Measurements from ENCODE around the gene CHRM5. TPM values are rescaled to one million over a fixed set of nuclear protein-coding genes. Genes with fewer than 3 reads are reported as not detected.

The CHRM5 gene
- total RNA-seq, 1 donor from 2014 or later, result not detected

GRCh38 chr15:34106423-34106822, 138.1 kb downstream of the CHRM5 start:
- Mint-ChIP-seq H3K27me3 (no peaks in the 10 kb centered on the region), H3K27ac (no peak overlapping the region), H3K4me1 (ENCODE audit: low read depth) (peaks cover 4% of the 10 kb centered on the region), H3K36me3 (ENCODE audit: insufficient read depth) (peaks cover 3% of the 10 kb centered on the region), H3K9me3 (ENCODE audit: low read depth) (no peaks in the 10 kb centered on the region), H3K4me3 (ENCODE audit: low read depth) (no peak overlapping the region)
- no peak for DNase-seq (ENCODE audit: low spot score, unreplicated experiment)
- TF ChIP-seq CTCF (IDR thresholded peaks at IDR 0.05; ENCODE audit: unreplicated experiment), result no peak

- H3K36me3 Mint-ChIP-seq (ENCODE audit: insufficient read depth), result peaks cover 3% of the 10 kb centered on the region
- no peak for DNase-seq (ENCODE audit: low spot score, unreplicated experiment)
- H3K4me3 Mint-ChIP-seq (ENCODE audit: low read depth), result no peak overlapping the region
- no peak for TF ChIP-seq CTCF (IDR thresholded peaks at IDR 0.05; ENCODE audit: unreplicated experiment)
- H3K27me3 Mint-ChIP-seq, result no peaks in the 10 kb centered on the region
- H3K9me3 Mint-ChIP-seq (ENCODE audit: low read depth), result no peaks in the 10 kb centered on the region
- no peaks in the 10 kb centered on the region for H3K4me1 Mint-ChIP-seq (ENCODE audit: low read depth)
- H3K27ac Mint-ChIP-seq, result no peak overlapping the region
Measured at GRCh38 chr15:34107315-34107714, 139.0 kb downstream of the CHRM5 start.

- no peak for DNase-seq (ENCODE audit: low spot score, unreplicated experiment)
- H3K4me3 Mint-ChIP-seq (ENCODE audit: low read depth), result no peak overlapping the region
- no peaks in the 10 kb centered on the region for H3K4me1 Mint-ChIP-seq (ENCODE audit: low read depth)
- H3K36me3 Mint-ChIP-seq (ENCODE audit: insufficient read depth), result no peaks in the 10 kb centered on the region
- TF ChIP-seq CTCF (IDR thresholded peaks at IDR 0.05; ENCODE audit: unreplicated experiment), result peak; percentile 67
- no peaks in the 10 kb centered on the region for H3K27me3 Mint-ChIP-seq
- no peak overlapping the region for H3K27ac Mint-ChIP-seq
- no peaks in the 10 kb centered on the region for H3K9me3 Mint-ChIP-seq (ENCODE audit: low read depth)
Measured at GRCh38 chr15:34109797-34110663, 141.7 kb downstream of the CHRM5 start.

GRCh38 chr15:34111488-34111887, 143.2 kb downstream of the CHRM5 start:
- no peaks in the 10 kb centered on the region for H3K4me1 Mint-ChIP-seq (ENCODE audit: low read depth)
- H3K4me3 Mint-ChIP-seq (ENCODE audit: low read depth), result no peak overlapping the region
- no peaks in the 10 kb centered on the region for H3K9me3 Mint-ChIP-seq (ENCODE audit: low read depth)
- TF ChIP-seq CTCF (IDR thresholded peaks at IDR 0.05; ENCODE audit: unreplicated experiment), result no peak
- H3K27ac Mint-ChIP-seq, result no peak overlapping the region
- no peaks in the 10 kb centered on the region for H3K27me3 Mint-ChIP-seq
- H3K36me3 Mint-ChIP-seq (ENCODE audit: insufficient read depth), result no peaks in the 10 kb centered on the region
- no peak for DNase-seq (ENCODE audit: low spot score, unreplicated experiment)

GRCh38 chr15:34114215-34114614, 145.9 kb downstream of the CHRM5 start:
- H3K27me3 Mint-ChIP-seq, result no peaks in the 10 kb centered on the region
- DNase-seq (ENCODE audit: low spot score, unreplicated experiment), result no peak
- no peak overlapping the region for H3K4me3 Mint-ChIP-seq (ENCODE audit: low read depth)
- TF ChIP-seq CTCF (IDR thresholded peaks at IDR 0.05; ENCODE audit: unreplicated experiment), result no peak
- H3K4me1 Mint-ChIP-seq (ENCODE audit: low read depth), result no peaks in the 10 kb centered on the region
- H3K27ac Mint-ChIP-seq, result no peak overlapping the region
- no peaks in the 10 kb centered on the region for H3K36me3 Mint-ChIP-seq (ENCODE audit: insufficient read depth)
- no peaks in the 10 kb centered on the region for H3K9me3 Mint-ChIP-seq (ENCODE audit: low read depth)

Data from progenitor cell of endocrine pancreas (in vitro differentiated cells).